Uterine smooth muscle cell (primary cell): ENCODE data around the gene LCE1C. TPM values are rescaled to one million over a fixed set of nuclear protein-coding genes. Genes with fewer than 3 reads are reported as not detected.

Experiments
- total RNA-seq: library from RNA; depleted of rRNA; stranded (reverse); fragments of >200 nt; gene quantifications from 2 replicates; pipeline ENCODE4 v1.2.3, GENCODE V29; 2014

The LCE1C gene, protein sequence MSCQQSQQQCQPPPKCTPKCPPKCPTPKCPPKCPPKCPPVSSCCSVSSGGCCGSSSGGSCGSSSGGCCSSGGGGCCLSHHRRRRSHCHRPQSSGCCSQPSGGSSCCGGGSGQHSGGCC
- total RNA-seq = not detected in 2 replicates

DNA sequence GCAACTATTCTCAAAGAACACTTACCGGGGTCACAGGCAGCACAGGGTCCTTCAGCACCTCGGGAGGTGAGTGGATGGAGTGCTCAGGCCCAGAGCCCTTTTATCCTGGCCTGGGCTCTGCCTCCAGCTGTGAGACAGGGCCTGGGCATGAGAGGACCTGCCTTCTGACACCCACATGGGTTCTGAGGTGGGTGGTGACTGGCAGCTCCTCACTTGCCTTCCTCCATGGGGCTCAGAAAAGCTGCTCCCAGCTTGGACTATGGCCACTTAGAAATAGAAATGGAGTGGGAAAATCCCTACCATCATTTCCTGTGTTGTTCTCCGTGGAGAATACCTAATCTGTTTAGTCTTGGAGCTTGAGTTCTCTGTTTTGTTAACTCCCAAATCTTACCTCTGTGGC is at the start of gene LCE1C:
TSS of gene LCE1C (minus strand) at position 76 of the 400 bp plus-strand sequence. CDS start 1,173 bp downstream, outside the sequence.

DNA sequence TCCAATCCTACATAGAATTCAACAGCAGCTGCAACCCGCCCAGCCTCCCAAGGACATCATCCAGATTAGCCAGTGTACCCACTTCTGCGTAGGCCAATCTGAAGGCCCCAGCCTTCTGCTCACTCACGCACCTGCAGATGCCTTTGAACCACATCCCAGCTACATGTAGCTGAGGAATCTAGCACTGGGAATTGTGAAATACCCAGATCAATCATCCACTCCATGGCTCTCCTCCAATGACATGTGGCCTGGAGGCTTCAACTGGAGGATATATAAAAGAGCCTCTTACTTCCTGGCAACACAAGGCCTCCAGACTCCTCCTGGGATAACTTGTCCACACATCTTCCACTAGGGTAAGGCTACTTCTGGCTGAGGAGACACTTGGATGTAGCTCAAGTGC is 36.1 kb upstream of the LCE1C start, which contains the start of gene LCE6A:
TSS of gene LCE6A (plus strand) at position 301 of the 400 bp plus-strand sequence. CDS start 665 bp downstream, outside the sequence.

DNA sequence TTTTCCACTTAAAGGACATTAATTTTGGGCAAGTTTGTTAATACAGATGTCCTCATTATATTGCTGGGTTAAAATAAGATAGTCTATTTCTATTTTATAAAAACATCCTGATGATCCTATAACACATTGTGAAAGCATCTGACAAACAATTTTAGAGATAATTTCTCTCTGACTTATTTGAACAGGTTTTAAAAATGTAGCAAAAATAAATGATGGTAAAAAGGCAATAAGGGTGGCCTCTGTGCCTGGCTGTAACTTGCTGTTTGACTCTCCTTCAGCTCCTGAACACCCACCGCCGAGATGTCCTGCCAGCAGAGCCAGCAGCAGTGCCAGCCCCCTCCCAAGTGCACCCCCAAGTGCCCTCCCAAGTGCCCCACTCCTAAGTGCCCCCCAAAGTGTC is 20.7 kb upstream of the LCE1C start, which contains the start of gene LCE1A:
TSS of gene LCE1A (plus strand) at position 301 of the 400 bp plus-strand sequence. CDS start at position 301, 0 bp downstream.

DNA sequence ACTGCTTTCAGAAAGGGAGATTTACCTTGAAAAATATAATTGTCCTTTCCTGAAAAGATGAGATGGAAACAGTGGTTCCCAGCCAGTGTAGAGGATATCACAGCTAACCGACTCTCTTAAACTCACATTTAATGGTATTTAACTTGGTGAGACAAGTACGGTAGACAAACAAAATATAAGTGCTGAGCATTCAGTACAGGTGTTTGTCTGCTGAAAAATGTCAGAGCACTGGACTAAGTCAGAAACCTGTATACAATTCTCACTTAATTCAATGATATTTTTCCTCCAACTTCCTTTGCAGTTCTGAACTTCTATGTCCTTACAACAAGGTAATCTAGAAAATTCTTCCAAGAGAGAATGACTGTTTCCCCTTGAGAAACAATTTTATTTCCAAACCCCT is 5.2 kb upstream of the LCE1C start, which contains the start of gene LCE1B:
TSS of gene LCE1B (plus strand) at position 301 of the 400 bp plus-strand sequence. CDS start 476 bp downstream, outside the sequence.

DNA sequence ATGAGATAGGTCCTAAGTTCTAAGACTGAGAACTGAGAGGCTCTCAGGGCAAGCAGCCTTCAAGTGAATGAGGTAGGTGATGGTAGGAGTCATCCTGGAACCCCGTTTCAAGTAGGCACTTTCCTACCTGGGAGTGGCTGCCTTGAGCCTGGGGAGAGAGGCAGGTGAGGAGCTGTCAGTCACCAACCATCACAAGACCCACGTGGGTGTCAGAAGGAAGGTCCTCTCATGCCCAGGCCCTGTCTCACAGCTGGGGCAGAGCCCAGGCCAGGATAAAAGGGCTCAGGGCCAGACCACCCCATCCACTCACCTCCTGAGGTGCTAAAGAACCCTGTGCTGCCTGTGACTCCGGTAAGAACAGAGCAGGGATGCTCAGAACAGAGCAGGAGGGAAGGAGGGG is 10.0 kb downstream of the LCE1C start, which contains the start of gene LCE1D:
TSS of gene LCE1D (plus strand) at position 301 of the 400 bp plus-strand sequence. CDS start 1,074 bp downstream, outside the sequence.

DNA sequence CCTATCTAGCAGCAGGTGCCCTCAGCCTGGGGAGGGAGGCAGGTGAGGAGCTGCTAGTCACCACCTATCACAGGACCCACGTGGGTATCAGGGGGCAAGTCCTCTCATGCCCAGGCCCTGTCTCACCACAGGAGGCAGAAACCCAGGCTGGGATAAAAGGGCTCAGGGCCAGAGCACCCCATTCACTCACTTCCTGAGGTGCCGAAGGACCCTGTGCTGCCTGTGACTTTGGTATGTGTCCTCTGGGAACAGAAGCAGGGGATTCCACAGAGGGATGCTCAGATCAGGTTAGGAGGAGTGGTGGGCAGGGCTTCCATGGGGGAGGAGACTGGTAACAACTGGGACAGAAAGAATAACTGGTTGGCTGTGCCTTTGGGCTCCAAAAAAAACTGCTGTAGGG is 20.4 kb downstream of the LCE1C start, which contains the start of gene LCE1E:
TSS of gene LCE1E (plus strand) at position 181 of the 400 bp plus-strand sequence. CDS start 1,043 bp downstream, outside the sequence.

DNA sequence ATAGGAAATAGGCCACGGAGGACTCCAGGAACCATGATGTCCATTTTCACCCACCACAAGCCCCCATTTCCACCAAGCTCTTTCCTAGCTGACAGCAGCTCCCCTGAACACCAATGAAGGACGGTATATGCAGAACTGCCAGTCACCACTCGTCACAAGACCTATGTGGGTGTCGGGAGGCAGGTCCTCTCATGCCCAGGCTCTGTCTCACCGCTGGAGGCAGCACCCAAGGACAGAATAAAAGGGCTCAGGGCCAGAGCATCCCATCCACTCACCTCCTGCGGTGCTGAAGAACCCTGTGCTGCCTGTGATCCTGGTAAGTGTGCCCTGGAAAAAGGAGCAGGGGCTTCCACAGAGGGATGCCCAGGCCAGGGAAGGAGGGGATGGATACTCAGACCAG is 31.6 kb downstream of the LCE1C start, which contains the start of gene LCE1F:
TSS of gene LCE1F (plus strand) at position 266 of the 400 bp plus-strand sequence. CDS start 1,232 bp downstream, outside the sequence.

DNA sequence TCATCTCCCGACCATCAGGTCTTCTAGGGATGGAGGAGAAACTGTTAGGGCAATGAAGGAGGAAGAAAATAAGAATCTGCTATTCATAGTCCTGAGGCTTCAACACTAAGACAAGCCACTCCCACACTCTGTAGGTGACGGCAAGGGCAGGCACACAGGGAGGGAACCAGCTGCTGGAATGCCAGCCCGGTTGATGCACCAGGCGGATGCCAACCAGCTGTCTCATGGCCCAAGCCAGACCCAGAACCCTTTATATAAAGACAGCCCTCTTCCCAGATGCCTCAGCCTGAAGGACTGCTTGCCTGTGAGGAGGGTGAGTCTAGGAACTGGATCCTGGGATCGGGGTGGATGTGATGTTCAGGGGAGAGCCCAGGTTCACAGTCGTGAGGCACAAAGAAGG is 48.7 kb downstream of the LCE1C start, which contains the start of gene KPRP:
TSS of gene KPRP (plus strand) at position 279 of the 400 bp plus-strand sequence. CDS start 1,564 bp downstream, outside the sequence.

Other genes starting within 250 kb of the LCE1C start
- gene LCE3E, start 239.9 kb downstream of the LCE1C start, total RNA-seq = not detected in 2 replicates
- not detected in 2 replicates for gene LCE3D, start 226.1 kb downstream of the LCE1C start, total RNA-seq
- gene LCE3C, start 206.4 kb downstream of the LCE1C start, total RNA-seq = not detected in 2 replicates
- gene LCE3B, start 192.8 kb downstream of the LCE1C start, total RNA-seq = not detected in 2 replicates
- not detected in 2 replicates for gene LCE3A, start 183.5 kb downstream of the LCE1C start, total RNA-seq
- not detected in 2 replicates for gene LCE2D, start 143.3 kb downstream of the LCE1C start, total RNA-seq
- not detected in 2 replicates for gene LCE2C, start 131.4 kb downstream of the LCE1C start, total RNA-seq
- gene LCE2B, start 120.5 kb downstream of the LCE1C start, total RNA-seq = not detected in 2 replicates
- gene LCE2A, start 108.3 kb downstream of the LCE1C start, total RNA-seq = 0.25 and 2.2 TPM in 2 replicates
- not detected in 2 replicates for gene LCE4A, start 98.5 kb downstream of the LCE1C start, total RNA-seq
- not detected in 2 replicates for gene KPRP, start 48.6 kb downstream of the LCE1C start, total RNA-seq
- gene LCE1F, start 31.5 kb downstream of the LCE1C start, total RNA-seq = 0.62 TPM in 1 of 2 replicates, not detected in the other
- not detected in 2 replicates for gene LCE1E, start 20.4 kb downstream of the LCE1C start, total RNA-seq
- not detected in 2 replicates for gene LCE1D, start 9.9 kb downstream of the LCE1C start, total RNA-seq
- not detected in 2 replicates for gene LCE1B, start 5.3 kb upstream of the LCE1C start, total RNA-seq
- not detected in 2 replicates for gene LCE1A, start 20.8 kb upstream of the LCE1C start, total RNA-seq
- gene LCE6A, start 36.2 kb upstream of the LCE1C start, total RNA-seq = not detected in 2 replicates
- gene LCE7A, start 53.3 kb upstream of the LCE1C start, total RNA-seq = not detected in 2 replicates
- 0.11 TPM in 1 of 2 replicates, not detected in the other for gene SMCP, start 71.7 kb upstream of the LCE1C start, total RNA-seq
- gene IVL, start 101.9 kb upstream of the LCE1C start, total RNA-seq = 0.37 and 1.7 TPM in 2 replicates
- gene SPRR5, start 140.6 kb upstream of the LCE1C start, total RNA-seq = not detected in 2 replicates
- gene SPRR4, start 164.0 kb upstream of the LCE1C start, total RNA-seq = not detected in 2 replicates
- gene SPRR1A, start 177.4 kb upstream of the LCE1C start, total RNA-seq = not detected in 2 replicates
- gene SPRR3, start 195.1 kb upstream of the LCE1C start, total RNA-seq = not detected in 2 replicates
- not detected in 2 replicates for gene SPRR1B, start 224.6 kb upstream of the LCE1C start, total RNA-seq
- gene SPRR2D, start 234.5 kb upstream of the LCE1C start, total RNA-seq = not detected in 2 replicates